Prostate gland (tissue), 2 donors: ENCODE data around the gene BFAR.

ENCODE experiments used
- CTCF ChIP-seq, 4 experiments: fragments of 200-600 bp in 2 of 4; fragments of 450-650 bp in 2 of 4; sonication (generic) in 2 of 4; IDR thresholded peaks; 1 replicate in 3 of 4; 2 replicates in 1 of 4; pipeline ENCODE4 v1.5.1; 2016 to 2019; ENCODE audit warnings: antibody characterized with exemption in 4 of 4, mild to moderate bottlenecking in 2 of 4, moderate library complexity in 2 of 4
- POLR2AphosphoS5 ChIP-seq: sonication (generic); formaldehyde crosslinking; IDR thresholded peaks from one replicate; pipeline ENCODE4 v1.6.1; 2017; ENCODE audit warnings: antibody characterized with exemption

DNA sequence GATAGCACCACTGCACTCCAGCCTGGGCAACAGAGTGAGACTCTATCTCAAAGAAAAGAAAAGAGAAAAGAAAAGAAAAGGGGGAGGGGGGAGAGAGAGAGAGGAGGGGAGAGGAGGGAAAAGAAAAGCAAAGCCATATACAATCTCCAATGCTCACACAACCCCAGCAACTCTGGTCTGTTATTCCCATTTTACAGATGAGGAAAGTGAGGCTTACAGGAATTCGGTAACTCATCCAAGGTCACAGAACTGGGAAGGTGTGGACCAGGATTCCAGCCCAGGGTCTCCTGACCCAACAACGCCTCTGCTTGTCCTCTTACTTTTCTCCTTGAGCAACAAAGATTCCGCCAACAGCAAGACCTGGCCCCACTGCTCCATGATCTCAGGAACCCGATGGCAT lies 48.4 kb downstream of the BFAR start:
- no peak for TF ChIP-seq CTCF (IDR thresholded peaks at IDR 0.05)
- no peak for TF ChIP-seq POLR2AphosphoS5
